GM18907 (cell line): ENCODE measurements around the gene CCDC51.

Experiments used
- ATAC-seq: cut with Tn5 transposase; IDR thresholded peaks from one replicate; pipeline ENCODE4 v1.9.1; 2021; ENCODE audit warnings: mild to moderate bottlenecking, moderate library complexity; ENCODE audit not compliant: unreplicated experiment

CCDC51 gene

DNA sequence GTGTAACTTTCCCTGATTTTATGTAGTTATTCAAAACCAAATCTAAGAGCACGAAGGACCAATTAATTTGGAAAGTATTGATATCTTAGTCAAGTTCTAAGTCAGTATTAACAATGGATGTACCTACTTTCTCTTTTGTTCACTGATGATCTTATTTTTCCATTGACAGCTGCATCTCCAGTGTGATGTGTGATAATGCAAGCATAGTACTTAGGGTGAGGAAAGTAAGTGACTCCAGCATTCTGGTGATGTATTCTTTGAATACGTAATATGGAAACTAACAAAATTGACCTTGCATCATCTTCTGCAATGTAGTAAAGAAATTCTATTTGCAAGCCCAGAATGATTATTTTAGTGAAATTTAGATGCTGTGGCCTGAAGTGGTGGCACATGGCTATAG, 45.5 kb downstream of the CCDC51 start:
- no peak for ATAC-seq

DNA sequence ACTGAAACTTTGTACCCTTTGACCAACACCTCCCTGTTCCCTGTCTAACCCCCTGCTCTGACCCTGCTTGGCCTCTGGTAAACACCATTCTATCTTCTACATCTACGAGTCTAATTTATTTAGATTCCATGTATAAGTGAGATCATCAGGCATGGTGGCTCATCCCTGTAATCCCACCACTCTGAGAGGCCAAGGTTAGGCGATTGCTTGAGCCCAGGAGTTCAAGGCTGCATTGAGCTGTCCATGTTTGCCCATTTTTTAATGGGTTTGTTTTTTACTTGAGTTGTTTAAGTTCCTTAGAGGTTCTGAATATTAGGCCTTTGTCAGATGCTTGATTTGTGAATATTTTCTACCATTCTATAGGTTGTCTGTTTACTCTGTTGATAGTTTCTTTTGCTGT, 51.0 kb downstream of the CCDC51 start:
- ATAC-seq = no peak

DNA sequence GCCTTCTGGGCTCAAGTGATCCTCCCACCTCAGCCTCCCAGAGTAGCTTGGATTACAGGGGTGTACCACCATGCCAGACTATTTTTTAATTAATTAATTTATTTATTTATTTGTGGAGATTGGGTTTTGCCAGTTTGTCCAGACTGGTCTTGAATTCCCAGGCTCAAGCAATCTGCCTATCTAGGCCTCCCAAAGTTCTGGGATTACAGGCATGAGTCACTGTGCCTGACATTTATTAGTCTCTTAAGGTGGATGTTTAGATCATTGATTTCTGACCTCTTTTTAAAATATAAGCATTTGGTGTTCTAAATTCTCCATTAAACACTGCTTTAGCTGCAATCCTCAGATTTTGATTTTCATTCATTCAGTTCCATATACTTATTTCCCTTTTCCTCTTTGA, 52.3 kb downstream of the CCDC51 start:
- ATAC-seq = no peak
